ENCODE data around the gene RECK. TPM values are rescaled to one million over a fixed set of nuclear protein-coding genes. Genes with fewer than 3 reads are reported as not detected.

Gene RECK
- polyA plus RNA-seq, 6 donors from 2014 or later: 7.9 to 14.2 (median 11.2) TPM

DNA sequence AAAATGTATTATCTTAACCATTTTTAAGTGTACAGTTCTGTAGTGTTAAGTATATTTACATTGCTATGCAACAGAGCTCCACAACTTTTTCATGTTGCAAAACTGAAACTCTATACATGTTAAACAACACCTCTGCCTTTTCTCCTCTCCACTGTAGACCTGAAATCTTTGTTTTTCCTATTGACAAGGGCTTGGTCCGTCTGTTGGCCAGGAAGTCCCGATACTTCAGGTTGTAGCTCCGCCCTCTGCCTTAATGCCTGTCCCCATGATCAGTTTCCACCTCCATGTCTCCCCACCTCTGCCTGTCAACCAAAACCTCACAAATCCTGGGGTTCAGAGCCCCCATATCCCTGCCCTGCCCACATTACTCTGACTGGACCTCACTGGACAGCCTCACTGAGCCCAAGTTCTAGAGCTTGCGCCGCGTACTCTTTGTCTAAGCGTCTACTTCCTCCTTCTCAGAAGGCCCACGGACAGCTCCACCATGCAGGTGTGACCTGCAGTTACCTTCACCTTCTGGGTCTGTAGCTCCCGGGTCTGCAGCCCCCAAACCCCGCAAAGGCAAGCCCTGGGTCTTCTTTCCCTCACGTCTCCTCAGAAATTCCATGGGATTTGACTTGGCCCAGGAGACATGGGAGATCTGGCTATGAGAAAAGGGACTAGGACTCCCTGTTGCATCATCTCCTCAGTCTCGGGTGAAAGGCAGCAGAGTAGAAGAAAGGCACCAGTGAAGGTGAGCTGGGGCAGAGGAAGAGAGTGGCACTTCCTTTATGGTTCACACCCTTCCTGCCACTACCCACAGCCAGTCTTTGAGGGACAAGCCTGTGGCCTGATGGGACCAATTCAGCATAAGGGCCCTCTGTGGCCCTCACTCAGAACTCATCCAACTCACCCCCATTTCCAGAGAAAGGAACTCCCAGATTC, 107.9 kb downstream of the RECK start:
- DNase-seq (peak; percentile 61), ATAC-seq (ENCODE audit: low read depth in 2 of 2) (peak; percentile 70 to 80)
- peak overlapping the region; percentile 91 to 99 (median 98) for H3K4me3 Mint-ChIP-seq
- H3K27ac Mint-ChIP-seq: peak overlapping the region; percentile 97 to 100 (median 99)
- H3K27me3 Mint-ChIP-seq: no peaks in the 10 kb centered on the region
- H3K4me1 Mint-ChIP-seq: peaks cover 64 to 80% (median 73%) of the 10 kb centered on the region in 3 donors
- H3K36me3 Mint-ChIP-seq: peaks cover 12 to 29% of the 10 kb centered on the region in 2 donors
- H3K9me3 Mint-ChIP-seq: peaks cover 5 to 11% (median 9%) of the 10 kb centered on the region in 7 donors

DNA sequence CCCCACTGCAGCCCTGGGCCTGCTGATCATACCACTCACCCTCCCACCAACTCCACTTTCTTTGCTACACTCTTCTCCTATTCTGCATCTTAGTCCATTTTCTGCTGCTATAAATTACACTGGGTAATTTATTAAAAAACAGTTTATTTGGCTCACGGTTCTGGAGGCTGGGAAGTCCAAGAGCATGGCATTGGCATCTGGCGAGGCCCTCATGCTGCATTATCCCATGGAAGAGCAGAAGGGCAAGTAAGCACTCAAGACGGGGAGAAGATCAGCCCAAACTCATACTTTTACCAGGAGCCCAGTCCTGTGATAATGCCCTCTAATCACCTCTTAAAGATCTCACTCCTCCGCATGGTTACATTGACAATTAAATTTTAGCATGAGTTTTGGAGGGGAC, 109.3 kb downstream of the RECK start:
- Mint-ChIP-seq H3K4me1 (peaks cover 63 to 79% (median 71%) of the 10 kb centered on the region in 3 donors), H3K4me3 (peak overlapping the region; percentile 71 to 99 (median 98)), H3K36me3 (peaks cover 12 to 29% of the 10 kb centered on the region in 2 donors), H3K9me3 (peaks cover 5 to 11% (median 9%) of the 10 kb centered on the region in 7 donors), H3K27me3 (no peaks in the 10 kb centered on the region), H3K27ac (peak overlapping the region in 4 of 6 donors; percentile 90 to 99 (median 98))
- no peak for ATAC-seq (ENCODE audit: low read depth in 2 of 2)
- DNase-seq: no peak

DNA sequence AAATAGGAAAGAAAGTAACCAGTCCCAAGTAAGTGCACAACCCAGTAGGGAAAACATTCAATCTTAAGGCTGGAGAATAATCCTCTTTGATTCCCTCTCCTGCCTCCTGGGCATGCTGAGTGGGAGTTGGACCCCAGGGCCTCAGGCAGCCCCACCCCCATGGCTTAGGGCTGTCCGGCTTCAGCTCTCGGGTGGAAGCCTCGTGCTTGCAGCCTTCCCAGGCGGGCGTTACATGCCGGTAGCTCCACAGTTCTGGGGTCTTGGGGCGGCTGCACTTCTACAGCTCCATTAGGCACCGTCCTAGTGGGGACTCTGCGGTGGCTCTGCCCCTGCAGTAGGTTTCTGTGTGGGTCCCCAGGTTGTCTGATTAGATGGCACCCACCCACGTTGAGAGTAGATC, 109.9 kb downstream of the RECK start:
- DNase-seq (no peak), ATAC-seq (ENCODE audit: low read depth in 2 of 2) (no peak)
- H3K9me3 Mint-ChIP-seq: peaks cover 5 to 11% (median 9%) of the 10 kb centered on the region in 7 donors
- H3K36me3 Mint-ChIP-seq: peaks cover 12 to 29% of the 10 kb centered on the region in 2 donors
- H3K4me1 Mint-ChIP-seq: peaks cover 69 to 79% (median 72%) of the 10 kb centered on the region in 3 donors
- no peaks in the 10 kb centered on the region for H3K27me3 Mint-ChIP-seq
- peak overlapping the region in 3 of 6 donors; percentile 89 to 97 (median 90) for H3K27ac Mint-ChIP-seq
- H3K4me3 Mint-ChIP-seq: peak overlapping the region in 3 of 8 donors; percentile 71 to 97 (median 91)

DNA sequence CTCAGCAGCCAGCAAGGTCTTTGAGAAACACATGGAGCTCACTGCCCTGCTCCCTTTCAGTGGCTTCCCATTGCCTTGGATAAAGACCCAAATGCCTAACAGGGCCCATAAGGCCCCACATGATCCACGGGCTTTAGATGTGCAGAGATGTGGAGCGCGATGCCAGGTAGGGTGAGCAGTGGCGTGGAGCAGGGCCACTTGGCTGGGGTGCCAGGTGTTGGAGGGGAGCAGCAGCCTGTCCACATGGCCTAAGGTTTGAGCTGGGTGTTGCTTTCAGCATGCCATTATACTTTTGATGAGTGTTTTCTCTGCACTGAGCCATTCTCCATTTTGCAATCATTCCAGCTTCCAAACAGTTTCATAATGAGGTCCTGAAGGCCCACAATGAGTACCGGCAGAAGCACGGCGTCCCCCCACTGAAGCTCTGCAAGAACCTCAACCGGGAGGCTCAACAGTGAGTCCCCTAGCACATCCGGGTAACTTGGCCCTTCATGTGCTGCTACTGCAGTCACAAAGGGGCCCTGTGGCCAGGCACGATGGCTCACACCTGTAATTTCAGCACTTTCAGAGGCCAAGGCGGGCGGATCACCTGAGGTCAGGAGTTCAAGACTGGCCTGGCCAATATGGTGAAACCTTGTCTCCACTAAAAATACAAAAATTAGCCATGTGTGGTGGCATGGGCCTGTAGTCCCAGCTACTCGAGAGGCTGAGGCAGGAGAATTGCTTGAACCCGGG, 110.9 kb downstream of the RECK start:
- Mint-ChIP-seq H3K27me3 (no peaks in the 10 kb centered on the region), H3K36me3 (peaks cover 12 to 29% of the 10 kb centered on the region in 2 donors), H3K4me3 (peak overlapping the region in 4 of 8 donors; percentile 29 to 70 (median 54)), H3K27ac (peak overlapping the region in 3 of 6 donors; percentile 57 to 97 (median 91)), H3K4me1 (peaks cover 66 to 79% (median 70%) of the 10 kb centered on the region in 3 donors), H3K9me3 (peaks cover 5 to 11% (median 9%) of the 10 kb centered on the region in 7 donors)
- ATAC-seq (ENCODE audit: low read depth in 2 of 2) (no peak), DNase-seq (no peak)

DNA sequence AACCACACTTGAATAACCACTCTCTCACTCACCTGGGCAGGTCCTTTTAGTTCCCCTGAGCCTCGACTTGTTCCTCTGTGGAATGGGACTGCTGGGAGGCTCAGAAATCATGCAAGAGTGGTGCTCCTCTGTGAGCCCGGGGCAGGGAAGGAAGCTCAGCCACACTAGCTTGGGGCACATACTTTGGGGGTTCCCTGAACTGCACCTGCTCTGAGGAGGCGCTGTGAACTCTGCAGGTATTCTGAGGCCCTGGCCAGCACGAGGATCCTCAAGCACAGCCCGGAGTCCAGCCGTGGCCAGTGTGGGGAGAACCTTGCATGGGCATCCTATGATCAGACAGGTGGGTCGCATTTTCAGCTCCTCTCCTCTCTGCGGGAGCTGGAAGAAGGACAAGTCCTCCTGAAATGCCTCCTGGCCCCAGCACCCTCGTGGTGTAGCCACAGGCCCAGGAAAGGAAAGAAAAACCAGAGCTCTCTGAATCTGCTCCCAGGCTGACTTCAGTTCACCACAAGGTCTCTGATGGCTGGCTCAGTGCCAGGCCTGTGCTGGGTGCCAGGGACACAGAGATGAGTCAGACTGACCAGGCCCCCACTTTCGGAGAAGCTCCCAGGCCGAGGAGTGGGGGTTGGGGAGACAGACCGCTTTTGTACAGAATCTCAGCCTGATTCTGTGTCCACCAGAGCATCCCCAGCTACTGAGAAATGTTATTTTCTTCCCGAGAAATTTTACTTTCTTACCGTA, 111.8 kb downstream of the RECK start:
- DNase-seq (no peak), ATAC-seq (ENCODE audit: low read depth in 2 of 2) (no peak)
- Mint-ChIP-seq H3K36me3 (peaks cover 12 to 29% of the 10 kb centered on the region in 2 donors), H3K9me3 (peaks cover 5 to 11% (median 9%) of the 10 kb centered on the region in 7 donors), H3K4me1 (peaks cover 63 to 78% (median 68%) of the 10 kb centered on the region in 3 donors), H3K4me3 (no peak overlapping the region), H3K27me3 (no peaks in the 10 kb centered on the region), H3K27ac (no peak overlapping the region)

DNA sequence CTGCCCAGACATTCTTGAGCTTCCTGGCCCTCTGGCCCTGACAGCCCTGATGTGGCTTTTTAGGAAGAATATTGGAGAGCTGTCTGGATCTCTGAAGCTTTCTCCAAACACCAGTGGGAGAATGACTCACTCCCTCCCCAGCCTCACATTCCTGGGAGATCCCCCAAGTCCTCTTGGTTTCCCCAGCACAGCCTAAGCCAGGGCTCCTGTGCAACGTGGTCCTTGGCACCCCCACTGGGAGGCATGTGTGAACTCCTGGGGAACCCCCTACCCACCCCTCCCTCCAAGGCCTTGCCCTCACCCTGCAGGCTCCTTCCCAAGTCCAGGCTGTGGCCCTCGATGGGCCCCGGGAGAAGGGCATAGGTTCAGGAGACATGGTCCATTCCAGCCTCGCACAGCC, 112.5 kb downstream of the RECK start:
- H3K36me3 Mint-ChIP-seq: peaks cover 12 to 28% of the 10 kb centered on the region in 2 donors

DNA sequence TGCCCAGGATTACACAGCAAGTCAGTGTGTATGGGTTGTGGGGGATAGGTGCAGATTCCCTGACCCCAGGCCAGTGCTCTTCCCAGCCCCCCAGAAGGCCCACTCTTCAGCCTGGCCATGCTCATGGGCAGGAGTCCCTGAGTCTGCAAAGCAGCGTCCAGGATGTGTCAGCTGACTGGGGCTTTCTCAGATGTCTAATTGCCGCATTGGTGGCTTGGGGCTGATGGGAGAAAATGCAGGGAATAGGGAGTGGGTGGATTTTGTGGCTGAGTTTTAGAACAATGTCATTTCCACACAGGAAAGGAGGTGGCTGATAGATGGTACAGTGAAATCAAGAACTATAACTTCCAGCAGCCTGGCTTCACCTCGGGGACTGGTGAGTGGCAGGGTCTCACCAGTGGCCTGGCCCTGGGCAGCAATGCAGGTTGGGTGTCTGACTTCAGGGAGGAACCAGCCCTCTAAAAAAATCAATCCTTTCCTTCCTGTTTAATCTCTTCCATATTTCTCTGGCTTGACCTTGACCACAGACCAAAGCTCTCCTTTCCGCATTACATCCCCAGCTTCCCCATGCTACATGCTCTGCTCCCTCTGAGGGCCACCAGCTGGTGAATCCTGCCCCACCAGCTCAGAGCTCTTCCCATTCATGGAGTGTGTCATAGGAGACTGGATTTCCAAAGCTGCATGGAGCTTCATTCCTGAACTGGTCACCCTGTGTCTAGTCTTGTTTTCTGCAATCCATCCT, 114.0 kb downstream of the RECK start:
- peak overlapping the region; percentile 98 to 100 (median 99) for H3K27ac Mint-ChIP-seq
- no peaks in the 10 kb centered on the region for H3K27me3 Mint-ChIP-seq
- peak overlapping the region; percentile 64 to 94 (median 88) for H3K4me3 Mint-ChIP-seq
- H3K36me3 Mint-ChIP-seq: peaks cover 7 to 16% of the 10 kb centered on the region in 2 donors
- DNase-seq (no peak), ATAC-seq (ENCODE audit: low read depth in 2 of 2) (no peak)
- H3K9me3 Mint-ChIP-seq: peaks cover 0 to 6% (median 6%) of the 10 kb centered on the region in 7 donors
- peaks cover 52 to 71% (median 59%) of the 10 kb centered on the region in 3 donors for H3K4me1 Mint-ChIP-seq

More for the DNA sequence above, 112.5 kb downstream of the RECK start:
- H3K4me3 Mint-ChIP-seq: no peak overlapping the region
- H3K27me3 Mint-ChIP-seq: no peaks in the 10 kb centered on the region
- no peak for DNase-seq
- H3K27ac Mint-ChIP-seq: peak overlapping the region in 2 of 6 donors; percentile 26 to 81
- H3K4me1 Mint-ChIP-seq: peaks cover 60 to 77% (median 68%) of the 10 kb centered on the region in 3 donors
- no peak for ATAC-seq (ENCODE audit: low read depth in 2 of 2)
- peaks cover 5 to 11% (median 9%) of the 10 kb centered on the region in 7 donors for H3K9me3 Mint-ChIP-seq

DNA sequence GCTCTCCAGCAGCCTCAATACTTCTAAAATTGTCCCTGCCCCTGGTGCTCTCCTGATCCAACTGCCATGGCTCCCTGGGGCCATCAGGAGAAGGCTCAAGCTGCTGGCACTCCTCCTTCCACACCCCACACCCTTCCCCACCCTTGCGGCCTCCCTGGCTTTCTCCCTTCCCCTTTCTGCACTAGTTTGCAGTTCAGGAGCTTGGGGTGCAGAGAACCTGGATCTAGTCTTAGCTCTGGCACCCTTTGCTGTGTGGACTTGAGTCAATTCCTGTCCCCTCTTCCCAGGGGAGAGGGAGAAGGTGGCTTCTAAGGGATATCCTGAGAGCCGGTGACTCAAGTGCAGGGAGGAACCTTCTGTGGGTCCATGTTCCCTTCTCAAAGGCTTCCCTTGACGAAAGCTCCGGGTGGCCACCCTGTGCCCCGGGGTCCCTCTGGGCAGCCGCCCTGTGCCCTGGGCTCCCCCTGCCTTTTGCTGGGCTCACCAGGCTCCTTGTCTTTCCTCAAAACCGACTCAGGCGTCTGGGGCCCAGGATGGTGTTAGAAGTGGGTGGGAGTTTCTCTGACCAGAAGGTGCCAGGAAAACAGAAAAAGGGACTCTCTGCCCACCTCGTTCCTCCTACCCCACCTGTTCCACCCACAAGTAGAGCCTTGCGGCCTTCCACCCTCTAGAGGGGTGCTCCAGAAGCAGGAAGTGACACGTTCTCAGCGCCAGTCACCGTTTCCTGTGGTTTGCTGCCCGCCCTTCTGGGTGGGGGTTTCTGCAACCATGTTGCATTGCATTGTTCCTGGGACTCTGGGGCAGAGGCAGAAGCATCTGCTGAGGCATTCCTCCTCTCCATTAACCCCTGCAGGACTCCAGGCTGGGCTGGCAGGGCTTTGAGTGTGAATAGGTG, 114.8 kb downstream of the RECK start:
- Mint-ChIP-seq H3K36me3 (peaks cover 0 to 8% of the 10 kb centered on the region in 2 donors), H3K27ac (peak overlapping the region; percentile 98 to 100 (median 99)), H3K9me3 (peaks cover 0 to 3% (median 0%) of the 10 kb centered on the region in 7 donors), H3K4me3 (peak overlapping the region; percentile 82 to 94 (median 90)), H3K27me3 (no peaks in the 10 kb centered on the region), H3K4me1 (peaks cover 45 to 64% (median 52%) of the 10 kb centered on the region in 3 donors)
- ATAC-seq (ENCODE audit: low read depth in 2 of 2): peak; percentile 95 to 97
- DNase-seq: peak; percentile 88

DNA sequence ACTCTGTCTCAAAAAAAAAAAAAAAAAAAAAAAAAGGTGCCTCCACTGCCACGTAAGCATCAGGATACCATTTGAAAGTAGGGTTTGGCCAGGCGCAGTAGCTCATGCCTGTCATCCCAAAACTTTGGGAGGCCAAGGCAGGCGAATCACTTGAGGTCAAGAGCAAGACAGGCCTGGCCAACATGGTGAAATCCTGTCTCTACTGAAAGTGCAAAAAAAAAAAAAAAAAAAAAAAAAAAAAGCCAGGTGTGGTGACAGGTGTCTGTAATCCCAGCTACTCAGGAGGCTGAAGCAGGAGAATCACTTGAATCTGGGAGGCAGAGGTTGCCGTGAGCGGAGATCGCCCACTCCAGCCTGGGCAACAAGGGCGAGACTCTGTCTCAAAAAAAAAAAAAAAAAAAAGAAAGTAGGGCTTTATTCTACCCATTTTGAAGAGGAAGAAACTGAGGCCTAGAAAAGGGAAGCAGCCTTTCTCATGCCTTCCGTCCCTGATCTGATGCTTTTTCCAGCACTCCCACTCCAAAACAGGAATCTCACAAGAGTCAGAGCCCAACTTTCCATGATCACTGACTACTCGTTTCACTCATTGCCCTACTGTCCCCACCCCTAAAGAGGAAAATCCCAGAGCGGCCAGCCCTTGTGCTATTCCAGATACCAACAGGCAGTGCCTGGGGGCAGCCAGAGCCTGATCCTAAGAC, 116.2 kb downstream of the RECK start:
- no peak for ATAC-seq (ENCODE audit: low read depth in 2 of 2)
- no peak for DNase-seq
- H3K27ac Mint-ChIP-seq: peak overlapping the region; percentile 92 to 100 (median 98)
- peaks cover 0 to 4% (median 0%) of the 10 kb centered on the region in 7 donors for H3K9me3 Mint-ChIP-seq
- H3K27me3 Mint-ChIP-seq: no peaks in the 10 kb centered on the region
- peaks cover 0 to under 1% of the 10 kb centered on the region in 2 donors for H3K36me3 Mint-ChIP-seq
- peaks cover 38 to 54% (median 46%) of the 10 kb centered on the region in 3 donors for H3K4me1 Mint-ChIP-seq
- H3K4me3 Mint-ChIP-seq: peak overlapping the region; percentile 61 to 91 (median 76)

DNA sequence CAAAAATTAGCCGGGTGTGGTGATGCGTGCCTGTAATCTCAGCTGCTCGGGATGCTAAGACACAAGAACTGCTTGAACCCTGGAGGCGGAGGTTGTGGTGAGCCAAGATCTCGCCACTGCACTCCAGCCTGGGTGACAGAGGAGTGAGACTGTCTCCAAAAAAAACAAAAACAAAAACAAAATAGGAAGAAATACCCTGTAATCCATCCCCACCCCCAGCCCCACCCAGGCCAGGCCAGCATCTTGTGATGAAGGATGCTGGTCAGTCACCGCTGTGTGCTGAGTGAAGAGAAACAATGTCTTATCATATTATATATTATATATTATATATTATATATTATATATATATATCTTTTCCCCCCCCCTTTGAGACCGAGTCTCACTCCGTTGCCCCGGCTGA, 117.0 kb downstream of the RECK start:
- H3K36me3 Mint-ChIP-seq: peaks cover 0 to 9% of the 10 kb centered on the region in 2 donors
- H3K27ac Mint-ChIP-seq: peak overlapping the region; percentile 92 to 100 (median 98)
- peak; percentile 25 for DNase-seq
- H3K27me3 Mint-ChIP-seq: no peaks in the 10 kb centered on the region
- ATAC-seq (ENCODE audit: low read depth in 2 of 2): no peak
- H3K9me3 Mint-ChIP-seq: peaks cover 0 to 4% (median 0%) of the 10 kb centered on the region in 7 donors
- peaks cover 38 to 54% (median 46%) of the 10 kb centered on the region in 3 donors for H3K4me1 Mint-ChIP-seq
- H3K4me3 Mint-ChIP-seq: peak overlapping the region; percentile 61 to 82 (median 78)

All from naive B cell (primary cell).